Measurements from ENCODE around the gene PPT2. TPM values are rescaled to one million over a fixed set of nuclear protein-coding genes. Genes with fewer than 3 reads are reported as not detected.
A peak's percentile ranks its signal among the peaks of the same experiment; 100 is the strongest.

The PPT2 gene
- total and polyA plus RNA-seq, 2 experiments from 2014 or later, result 8.9 to 20.6 TPM

GRCh38 chr6:32194388-32194787 is 40.4 kb downstream of the PPT2 start (continued):
- no peak for TF ChIP-seq ZNF462 (CRISPR knock-in tag; IDR thresholded peaks at IDR 0.05)
- TF ChIP-seq NANOG (IDR thresholded peaks at IDR 0.05; ENCODE audit: borderline replicate concordance), result no peak
- no peak for TF ChIP-seq POLR2AphosphoS5 (IDR thresholded peaks at IDR 0.05; ENCODE audit: low read depth)

- Mint-ChIP-seq H3K4me3 (peak overlapping the region; percentile 95), H3K27ac (peak overlapping the region; percentile 99), H3K4me1 (peaks cover 57% of the 10 kb centered on the region), H3K27me3 (ENCODE audit: insufficient read depth, low read depth, poor library complexity) (peaks cover 19% of the 10 kb centered on the region), H3K36me3 (ENCODE audit: low read depth) (no peaks in the 10 kb centered on the region), H3K9me3 (no peaks in the 10 kb centered on the region; the same call in 2 of the 3 replicates)
- Histone ChIP-seq H3K27me3 (ENCODE audit: insufficient read depth) (no peaks in the 10 kb centered on the region), H3K4me1 (ENCODE audit: insufficient read depth) (peaks cover 55% of the 10 kb centered on the region), H3K4me2 (peak overlapping the region; percentile 75), H3K27ac (ENCODE audit: low read depth) (peak overlapping the region; percentile 97), H3K9me2 (ENCODE audit: insufficient read depth) (no peaks in the 10 kb centered on the region), H3K79me2 (replicated peaks; ENCODE audit: insufficient read depth) (no peaks in the 10 kb centered on the region), H2AFZ (no peak overlapping the region), H3K36me3 (ENCODE audit: insufficient read depth) (no peaks in the 10 kb centered on the region), H3F3A (replicated peaks; ENCODE audit: low read depth) (peaks cover 21% of the 10 kb centered on the region), H4K20me1 (replicated peaks; ENCODE audit: insufficient read depth) (no peaks in the 10 kb centered on the region), H3K4me3 (peak overlapping the region; percentile 49)
- TF ChIP-seq REST (IDR thresholded peaks at IDR 0.05; ENCODE audit: unreplicated experiment) (no peak), JUNB (IDR thresholded peaks at IDR 0.05; ENCODE audit: unreplicated experiment) (no peak), POLR2AphosphoS5 (IDR thresholded peaks at IDR 0.05; ENCODE audit: low read depth) (peak; percentile 88), CREB1 (CRISPR knock-in tag; IDR thresholded peaks at IDR 0.05; ENCODE audit: low read depth) (no peak), EZH2phosphoT487 (IDR thresholded peaks at IDR 0.05; ENCODE audit: unreplicated experiment) (no peak), ETS1 (IDR thresholded peaks at IDR 0.05) (no peak), ZNF331 (CRISPR knock-in tag; IDR thresholded peaks at IDR 0.05; ENCODE audit: low read depth) (no peak), STAT1 (IDR thresholded peaks at IDR 0.05; ENCODE audit: unreplicated experiment) (no peak), CTCF (conservative IDR thresholded peaks at IDR 0.05; ENCODE audit: low read depth in 2 of 2) (peak; percentile 54 to 57)
- DNase-seq (ENCODE audit: low spot score) (peak; percentile 58), ATAC-seq (peak; percentile 84)
Measured at GRCh38 chr6:32194825-32195651, 41.1 kb downstream of the PPT2 start.

Data from GM23338 (cell line).